ENCODE results near the gene HDAC4.

DNA sequence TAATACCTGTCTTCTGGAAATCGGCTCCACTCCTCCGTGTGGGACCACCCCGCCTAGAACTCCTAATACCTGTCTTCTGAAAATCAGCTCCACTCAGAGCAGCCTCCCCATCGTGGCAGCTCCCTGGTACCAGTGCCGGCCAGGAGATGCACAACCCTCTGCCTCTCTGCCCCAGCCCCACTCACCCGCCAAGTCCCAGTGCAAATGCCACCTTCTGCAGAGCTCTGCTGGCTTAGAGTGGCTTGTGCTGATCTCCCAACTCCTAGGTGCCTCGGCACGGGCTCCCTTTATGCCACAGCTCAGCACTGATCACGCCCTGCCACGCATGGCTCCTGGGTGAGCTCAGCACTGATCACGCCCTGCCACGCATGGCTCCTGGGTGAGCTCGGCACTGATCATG, 258.5 kb downstream of the HDAC4 start:
- TF ChIP-seq, protein P1, sequence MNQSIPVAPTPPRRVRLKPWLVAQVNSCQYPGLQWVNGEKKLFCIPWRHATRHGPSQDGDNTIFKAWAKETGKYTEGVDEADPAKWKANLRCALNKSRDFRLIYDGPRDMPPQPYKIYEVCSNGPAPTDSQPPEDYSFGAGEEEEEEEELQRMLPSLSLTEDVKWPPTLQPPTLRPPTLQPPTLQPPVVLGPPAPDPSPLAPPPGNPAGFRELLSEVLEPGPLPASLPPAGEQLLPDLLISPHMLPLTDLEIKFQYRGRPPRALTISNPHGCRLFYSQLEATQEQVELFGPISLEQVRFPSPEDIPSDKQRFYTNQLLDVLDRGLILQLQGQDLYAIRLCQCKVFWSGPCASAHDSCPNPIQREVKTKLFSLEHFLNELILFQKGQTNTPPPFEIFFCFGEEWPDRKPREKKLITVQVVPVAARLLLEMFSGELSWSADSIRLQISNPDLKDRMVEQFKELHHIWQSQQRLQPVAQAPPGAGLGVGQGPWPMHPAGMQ (IDR thresholded peaks at IDR 0.05; ENCODE audit: borderline replicate concordance), result no peak
- TF ChIP-seq, protein P2, sequence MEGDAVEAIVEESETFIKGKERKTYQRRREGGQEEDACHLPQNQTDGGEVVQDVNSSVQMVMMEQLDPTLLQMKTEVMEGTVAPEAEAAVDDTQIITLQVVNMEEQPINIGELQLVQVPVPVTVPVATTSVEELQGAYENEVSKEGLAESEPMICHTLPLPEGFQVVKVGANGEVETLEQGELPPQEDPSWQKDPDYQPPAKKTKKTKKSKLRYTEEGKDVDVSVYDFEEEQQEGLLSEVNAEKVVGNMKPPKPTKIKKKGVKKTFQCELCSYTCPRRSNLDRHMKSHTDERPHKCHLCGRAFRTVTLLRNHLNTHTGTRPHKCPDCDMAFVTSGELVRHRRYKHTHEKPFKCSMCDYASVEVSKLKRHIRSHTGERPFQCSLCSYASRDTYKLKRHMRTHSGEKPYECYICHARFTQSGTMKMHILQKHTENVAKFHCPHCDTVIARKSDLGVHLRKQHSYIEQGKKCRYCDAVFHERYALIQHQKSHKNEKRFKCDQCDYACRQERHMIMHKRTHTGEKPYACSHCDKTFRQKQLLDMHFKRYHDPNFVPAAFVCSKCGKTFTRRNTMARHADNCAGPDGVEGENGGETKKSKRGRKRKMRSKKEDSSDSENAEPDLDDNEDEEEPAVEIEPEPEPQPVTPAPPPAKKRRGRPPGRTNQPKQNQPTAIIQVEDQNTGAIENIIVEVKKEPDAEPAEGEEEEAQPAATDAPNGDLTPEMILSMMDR (IDR thresholded peaks at IDR 0.05 in 2 of 3, conservative IDR thresholded peaks at IDR 0.05 in 1 of 3; ENCODE audit: control insufficient read depth in 2 of 3, extremely low read depth in 1 of 3, insufficient read depth in 1 of 3, low read depth in 3 of 3, low read length in 3 of 3), result no peak
- TF ChIP-seq POLR2AphosphoS5 (IDR thresholded peaks at IDR 0.05; ENCODE audit: low read length), result no peak
- TF ChIP-seq, protein P3, sequence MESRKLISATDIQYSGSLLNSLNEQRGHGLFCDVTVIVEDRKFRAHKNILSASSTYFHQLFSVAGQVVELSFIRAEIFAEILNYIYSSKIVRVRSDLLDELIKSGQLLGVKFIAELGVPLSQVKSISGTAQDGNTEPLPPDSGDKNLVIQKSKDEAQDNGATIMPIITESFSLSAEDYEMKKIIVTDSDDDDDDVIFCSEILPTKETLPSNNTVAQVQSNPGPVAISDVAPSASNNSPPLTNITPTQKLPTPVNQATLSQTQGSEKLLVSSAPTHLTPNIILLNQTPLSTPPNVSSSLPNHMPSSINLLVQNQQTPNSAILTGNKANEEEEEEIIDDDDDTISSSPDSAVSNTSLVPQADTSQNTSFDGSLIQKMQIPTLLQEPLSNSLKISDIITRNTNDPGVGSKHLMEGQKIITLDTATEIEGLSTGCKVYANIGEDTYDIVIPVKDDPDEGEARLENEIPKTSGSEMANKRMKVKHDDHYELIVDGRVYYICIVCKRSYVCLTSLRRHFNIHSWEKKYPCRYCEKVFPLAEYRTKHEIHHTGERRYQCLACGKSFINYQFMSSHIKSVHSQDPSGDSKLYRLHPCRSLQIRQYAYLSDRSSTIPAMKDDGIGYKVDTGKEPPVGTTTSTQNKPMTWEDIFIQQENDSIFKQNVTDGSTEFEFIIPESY (IDR thresholded peaks at IDR 0.05), result no peak
- TF ChIP-seq EZH2 (IDR thresholded peaks at IDR 0.05; ENCODE audit: borderline replicate concordance, control insufficient read depth, low read depth, low read length), result no peak
- no peak for TF ChIP-seq CBFB (IDR thresholded peaks at IDR 0.05; ENCODE audit: low read depth)
- TF ChIP-seq, protein P4, sequence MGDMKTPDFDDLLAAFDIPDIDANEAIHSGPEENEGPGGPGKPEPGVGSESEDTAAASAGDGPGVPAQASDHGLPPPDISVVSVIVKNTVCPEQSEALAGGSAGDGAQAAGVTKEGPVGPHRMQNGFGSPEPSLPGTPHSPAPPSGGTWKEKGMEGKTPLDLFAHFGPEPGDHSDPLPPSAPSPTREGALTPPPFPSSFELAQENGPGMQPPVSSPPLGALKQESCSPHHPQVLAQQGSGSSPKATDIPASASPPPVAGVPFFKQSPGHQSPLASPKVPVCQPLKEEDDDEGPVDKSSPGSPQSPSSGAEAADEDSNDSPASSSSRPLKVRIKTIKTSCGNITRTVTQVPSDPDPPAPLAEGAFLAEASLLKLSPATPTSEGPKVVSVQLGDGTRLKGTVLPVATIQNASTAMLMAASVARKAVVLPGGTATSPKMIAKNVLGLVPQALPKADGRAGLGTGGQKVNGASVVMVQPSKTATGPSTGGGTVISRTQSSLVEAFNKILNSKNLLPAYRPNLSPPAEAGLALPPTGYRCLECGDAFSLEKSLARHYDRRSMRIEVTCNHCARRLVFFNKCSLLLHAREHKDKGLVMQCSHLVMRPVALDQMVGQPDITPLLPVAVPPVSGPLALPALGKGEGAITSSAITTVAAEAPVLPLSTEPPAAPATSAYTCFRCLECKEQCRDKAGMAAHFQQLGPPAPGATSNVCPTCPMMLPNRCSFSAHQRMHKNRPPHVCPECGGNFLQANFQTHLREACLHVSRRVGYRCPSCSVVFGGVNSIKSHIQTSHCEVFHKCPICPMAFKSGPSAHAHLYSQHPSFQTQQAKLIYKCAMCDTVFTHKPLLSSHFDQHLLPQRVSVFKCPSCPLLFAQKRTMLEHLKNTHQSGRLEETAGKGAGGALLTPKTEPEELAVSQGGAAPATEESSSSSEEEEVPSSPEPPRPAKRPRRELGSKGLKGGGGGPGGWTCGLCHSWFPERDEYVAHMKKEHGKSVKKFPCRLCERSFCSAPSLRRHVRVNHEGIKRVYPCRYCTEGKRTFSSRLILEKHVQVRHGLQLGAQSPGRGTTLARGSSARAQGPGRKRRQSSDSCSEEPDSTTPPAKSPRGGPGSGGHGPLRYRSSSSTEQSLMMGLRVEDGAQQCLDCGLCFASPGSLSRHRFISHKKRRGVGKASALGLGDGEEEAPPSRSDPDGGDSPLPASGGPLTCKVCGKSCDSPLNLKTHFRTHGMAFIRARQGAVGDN (IDR thresholded peaks at IDR 0.05), result no peak
- no peak for TF ChIP-seq MTA2 (IDR thresholded peaks at IDR 0.05; ENCODE audit: low read depth)
- TF ChIP-seq SREBF2 (IDR thresholded peaks at IDR 0.05; ENCODE audit: low read length), result no peak
- TF ChIP-seq NBN (IDR thresholded peaks at IDR 0.05), result no peak
- TF ChIP-seq FOXM1 (IDR thresholded peaks at IDR 0.05; ENCODE audit: low read depth, low read length), result no peak
- no peak for TF ChIP-seq CEBPB (IDR thresholded peaks at IDR 0.05; ENCODE audit: borderline replicate concordance in 1 of 2, low read depth in 2 of 2, low read length in 2 of 2)
- no peak for TF ChIP-seq CHD2 (IDR thresholded peaks at IDR 0.05; ENCODE audit: borderline replicate concordance, low read depth, low read length)

Measured in GM12878 (cell line).